Measurements from ENCODE around the gene ARL10.
A peak's percentile ranks its signal among the peaks of the same experiment; 100 is the strongest.

The ARL10 gene

DNA sequence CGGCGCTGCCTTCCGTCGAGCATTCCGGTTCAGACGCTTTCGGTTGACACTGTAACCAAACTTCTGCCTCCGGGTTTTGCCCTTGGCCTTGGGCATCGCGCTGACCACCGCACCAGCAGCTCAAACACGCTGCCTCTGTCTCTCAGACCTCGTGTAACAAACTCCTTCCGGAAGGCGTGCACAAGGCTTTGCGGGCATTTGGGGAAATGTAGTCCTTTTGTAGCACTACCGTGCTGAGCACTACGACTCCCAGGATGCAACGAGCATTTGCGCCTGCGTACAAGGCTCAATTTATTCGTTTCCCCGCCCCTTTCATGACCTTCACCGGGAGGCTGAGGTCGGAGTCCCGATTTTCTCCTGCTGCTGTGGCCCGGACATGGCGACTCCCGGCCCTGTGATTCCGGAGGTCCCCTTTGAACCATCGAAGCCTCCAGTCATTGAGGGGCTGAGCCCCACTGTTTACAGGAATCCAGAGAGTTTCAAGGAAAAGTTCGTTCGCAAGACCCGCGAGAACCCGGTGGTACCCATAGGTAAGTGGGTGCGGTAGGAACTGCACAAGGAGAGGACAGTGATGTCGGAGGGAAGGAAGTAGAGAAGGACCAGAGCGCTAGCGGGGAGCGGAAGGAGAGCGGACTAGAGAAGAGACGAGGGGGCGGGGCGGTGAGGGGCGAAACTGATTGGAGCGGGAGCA, 23.3 kb downstream of the ARL10 start, which contains the start of the genes HIGD2A and NOP16 (continued):
- TF ChIP-seq ZNF747 (tag by site-specific recombination; IDR thresholded peaks at IDR 0.05) (no peak), SP7 (tag by site-specific recombination; IDR thresholded peaks at IDR 0.05) (peak; percentile 97), ZNF521 (tag by site-specific recombination; IDR thresholded peaks at IDR 0.05) (no peak), ZNF530 (tag by site-specific recombination; IDR thresholded peaks at IDR 0.05; ENCODE audit: low read depth) (no peak), BCL11A (tag by site-specific recombination; IDR thresholded peaks at IDR 0.05; ENCODE audit: low read depth) (no peak), ZNF48 (tag by site-specific recombination; IDR thresholded peaks at IDR 0.05) (no peak), ZNF121 (tag by site-specific recombination; IDR thresholded peaks at IDR 0.05) (peak; percentile 87), ZNF37A (tag by site-specific recombination; IDR thresholded peaks at IDR 0.05) (no peak), ZXDB (tag by site-specific recombination; IDR thresholded peaks at IDR 0.05) (peak; percentile 99), ZBTB48 (tag by site-specific recombination; IDR thresholded peaks at IDR 0.05) (0 out of 2 replicates have a peak, but pooled peaks have one; percentile 23), ZNF416 (tag by site-specific recombination; IDR thresholded peaks at IDR 0.05) (no peak), ZNF473 (tag by site-specific recombination; IDR thresholded peaks at IDR 0.05) (no peak), ZNF558 (tag by site-specific recombination; IDR thresholded peaks at IDR 0.05) (peak; percentile 57; the same call in 1 of the 2 replicates), ZNF324 (tag by site-specific recombination; IDR thresholded peaks at IDR 0.05) (peak; percentile 100), ZNF112 (tag by site-specific recombination; IDR thresholded peaks at IDR 0.05) (no peak), ZNF24 (tag by site-specific recombination; IDR thresholded peaks at IDR 0.05) (peak; percentile 91), ZNF664 (tag by site-specific recombination; IDR thresholded peaks at IDR 0.05) (peak; percentile 81), ZNF560 (tag by site-specific recombination; IDR thresholded peaks at IDR 0.05; ENCODE audit: borderline replicate concordance) (no peak), IKZF3 (tag by site-specific recombination; IDR thresholded peaks at IDR 0.05) (no peak), ZNF768 (tag by site-specific recombination; IDR thresholded peaks at IDR 0.05) (no peak), SP2 (tag by site-specific recombination; IDR thresholded peaks at IDR 0.05) (peak; percentile 98), ZBTB8A (tag by site-specific recombination; IDR thresholded peaks at IDR 0.05) (peak; percentile 72), ZNF701 (tag by site-specific recombination; IDR thresholded peaks at IDR 0.05) (no peak), ZNF660 (tag by site-specific recombination; IDR thresholded peaks at IDR 0.05) (peak; percentile 99)
- TF ChIP-seq, protein P1, sequence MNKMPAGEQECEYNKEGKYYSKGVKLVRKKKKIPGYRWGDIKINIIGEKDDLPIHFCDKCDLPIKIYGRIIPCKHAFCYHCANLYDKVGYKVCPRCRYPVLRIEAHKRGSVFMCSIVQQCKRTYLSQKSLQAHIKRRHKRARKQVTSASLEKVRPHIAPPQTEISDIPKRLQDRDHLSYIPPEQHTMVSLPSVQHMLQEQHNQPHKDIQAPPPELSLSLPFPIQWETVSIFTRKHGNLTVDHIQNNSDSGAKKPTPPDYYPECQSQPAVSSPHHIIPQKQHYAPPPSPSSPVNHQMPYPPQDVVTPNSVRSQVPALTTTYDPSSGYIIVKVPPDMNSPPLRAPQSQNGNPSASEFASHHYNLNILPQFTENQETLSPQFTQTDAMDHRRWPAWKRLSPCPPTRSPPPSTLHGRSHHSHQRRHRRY (tag by site-specific recombination; IDR thresholded peaks at IDR 0.05), result no peak
- TF ChIP-seq, protein P2, sequence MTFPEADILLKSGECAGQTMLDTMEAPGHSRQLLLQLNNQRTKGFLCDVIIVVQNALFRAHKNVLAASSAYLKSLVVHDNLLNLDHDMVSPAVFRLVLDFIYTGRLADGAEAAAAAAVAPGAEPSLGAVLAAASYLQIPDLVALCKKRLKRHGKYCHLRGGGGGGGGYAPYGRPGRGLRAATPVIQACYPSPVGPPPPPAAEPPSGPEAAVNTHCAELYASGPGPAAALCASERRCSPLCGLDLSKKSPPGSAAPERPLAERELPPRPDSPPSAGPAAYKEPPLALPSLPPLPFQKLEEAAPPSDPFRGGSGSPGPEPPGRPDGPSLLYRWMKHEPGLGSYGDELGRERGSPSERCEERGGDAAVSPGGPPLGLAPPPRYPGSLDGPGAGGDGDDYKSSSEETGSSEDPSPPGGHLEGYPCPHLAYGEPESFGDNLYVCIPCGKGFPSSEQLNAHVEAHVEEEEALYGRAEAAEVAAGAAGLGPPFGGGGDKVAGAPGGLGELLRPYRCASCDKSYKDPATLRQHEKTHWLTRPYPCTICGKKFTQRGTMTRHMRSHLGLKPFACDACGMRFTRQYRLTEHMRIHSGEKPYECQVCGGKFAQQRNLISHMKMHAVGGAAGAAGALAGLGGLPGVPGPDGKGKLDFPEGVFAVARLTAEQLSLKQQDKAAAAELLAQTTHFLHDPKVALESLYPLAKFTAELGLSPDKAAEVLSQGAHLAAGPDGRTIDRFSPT (tag by site-specific recombination; IDR thresholded peaks at IDR 0.05), result no peak
- TF ChIP-seq, protein P3, sequence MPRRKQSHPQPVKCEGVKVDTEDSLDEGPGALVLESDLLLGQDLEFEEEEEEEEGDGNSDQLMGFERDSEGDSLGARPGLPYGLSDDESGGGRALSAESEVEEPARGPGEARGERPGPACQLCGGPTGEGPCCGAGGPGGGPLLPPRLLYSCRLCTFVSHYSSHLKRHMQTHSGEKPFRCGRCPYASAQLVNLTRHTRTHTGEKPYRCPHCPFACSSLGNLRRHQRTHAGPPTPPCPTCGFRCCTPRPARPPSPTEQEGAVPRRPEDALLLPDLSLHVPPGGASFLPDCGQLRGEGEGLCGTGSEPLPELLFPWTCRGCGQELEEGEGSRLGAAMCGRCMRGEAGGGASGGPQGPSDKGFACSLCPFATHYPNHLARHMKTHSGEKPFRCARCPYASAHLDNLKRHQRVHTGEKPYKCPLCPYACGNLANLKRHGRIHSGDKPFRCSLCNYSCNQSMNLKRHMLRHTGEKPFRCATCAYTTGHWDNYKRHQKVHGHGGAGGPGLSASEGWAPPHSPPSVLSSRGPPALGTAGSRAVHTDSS (tag by site-specific recombination; IDR thresholded peaks at IDR 0.05), result no peak
- TF ChIP-seq, protein P4, sequence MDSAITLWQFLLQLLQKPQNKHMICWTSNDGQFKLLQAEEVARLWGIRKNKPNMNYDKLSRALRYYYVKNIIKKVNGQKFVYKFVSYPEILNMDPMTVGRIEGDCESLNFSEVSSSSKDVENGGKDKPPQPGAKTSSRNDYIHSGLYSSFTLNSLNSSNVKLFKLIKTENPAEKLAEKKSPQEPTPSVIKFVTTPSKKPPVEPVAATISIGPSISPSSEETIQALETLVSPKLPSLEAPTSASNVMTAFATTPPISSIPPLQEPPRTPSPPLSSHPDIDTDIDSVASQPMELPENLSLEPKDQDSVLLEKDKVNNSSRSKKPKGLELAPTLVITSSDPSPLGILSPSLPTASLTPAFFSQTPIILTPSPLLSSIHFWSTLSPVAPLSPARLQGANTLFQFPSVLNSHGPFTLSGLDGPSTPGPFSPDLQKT (IDR thresholded peaks at IDR 0.05; ENCODE audit: borderline replicate concordance, low read depth, low read length), result no peak
- TF ChIP-seq, protein P5, sequence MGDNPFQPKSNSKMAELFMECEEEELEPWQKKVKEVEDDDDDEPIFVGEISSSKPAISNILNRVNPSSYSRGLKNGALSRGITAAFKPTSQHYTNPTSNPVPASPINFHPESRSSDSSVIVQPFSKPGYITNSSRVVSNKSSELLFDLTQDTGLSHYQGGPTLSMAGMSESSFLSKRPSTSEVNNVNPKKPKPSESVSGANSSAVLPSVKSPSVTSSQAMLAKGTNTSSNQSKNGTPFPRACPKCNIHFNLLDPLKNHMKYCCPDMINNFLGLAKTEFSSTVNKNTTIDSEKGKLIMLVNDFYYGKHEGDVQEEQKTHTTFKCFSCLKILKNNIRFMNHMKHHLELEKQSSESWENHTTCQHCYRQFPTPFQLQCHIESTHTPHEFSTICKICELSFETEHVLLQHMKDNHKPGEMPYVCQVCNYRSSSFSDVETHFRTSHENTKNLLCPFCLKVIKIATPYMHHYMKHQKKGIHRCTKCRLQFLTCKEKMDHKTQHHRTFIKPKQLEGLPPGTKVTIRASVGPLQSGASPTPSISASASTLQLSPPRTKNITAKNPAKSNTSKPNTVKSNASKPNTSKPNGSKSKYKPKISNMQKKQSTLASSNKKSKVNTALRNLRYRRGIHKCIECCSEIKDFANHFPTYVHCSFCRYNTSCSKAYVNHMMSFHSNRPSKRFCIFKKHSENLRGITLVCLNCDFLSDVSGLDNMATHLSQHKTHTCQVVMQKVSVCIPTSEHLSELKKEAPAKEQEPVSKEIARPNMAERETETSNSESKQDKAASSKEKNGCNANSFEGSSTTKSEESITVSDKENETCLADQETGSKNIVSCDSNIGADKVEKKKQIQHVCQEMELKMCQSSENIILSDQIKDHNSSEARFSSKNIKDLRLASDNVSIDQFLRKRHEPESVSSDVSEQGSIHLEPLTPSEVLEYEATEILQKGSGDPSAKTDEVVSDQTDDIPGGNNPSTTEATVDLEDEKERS (tag by site-specific recombination; IDR thresholded peaks at IDR 0.05), result peak; percentile 95
- TF ChIP-seq, protein P6, sequence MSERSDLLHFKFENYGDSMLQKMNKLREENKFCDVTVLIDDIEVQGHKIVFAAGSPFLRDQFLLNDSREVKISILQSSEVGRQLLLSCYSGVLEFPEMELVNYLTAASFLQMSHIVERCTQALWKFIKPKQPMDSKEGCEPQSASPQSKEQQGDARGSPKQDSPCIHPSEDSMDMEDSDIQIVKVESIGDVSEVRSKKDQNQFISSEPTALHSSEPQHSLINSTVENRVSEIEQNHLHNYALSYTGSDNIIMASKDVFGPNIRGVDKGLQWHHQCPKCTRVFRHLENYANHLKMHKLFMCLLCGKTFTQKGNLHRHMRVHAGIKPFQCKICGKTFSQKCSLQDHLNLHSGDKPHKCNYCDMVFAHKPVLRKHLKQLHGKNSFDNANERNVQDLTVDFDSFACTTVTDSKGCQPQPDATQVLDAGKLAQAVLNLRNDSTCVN (tag by site-specific recombination; optimal IDR thresholded peaks at IDR 0.05), result peak; percentile 57

All from HEK293 (cell line).